Tongue (tissue), 3 donors: ENCODE results near the gene PRPF39. TPM values are rescaled to one million over a fixed set of nuclear protein-coding genes. Genes with fewer than 3 reads are reported as not detected.
"Not testable (repeated sequence)": the region's sequence is repeated elsewhere in the genome, so short reads cannot be mapped to it uniquely, and the experiment has no call there.

Experiments
- DNase-seq: peaks from one replicate; pipeline ENCODE4 v3.0.0-alpha.2; 2015
- small RNA-seq: library from RNA; depleted of rRNA; stranded (forward); fragments of <200 nt; gene quantifications from one replicate; pipeline ENCODE3, GENCODE V24; 2014; ENCODE audit warnings: low replicate concordance
- total RNA-seq: library from RNA; depleted of rRNA; stranded (reverse); fragments of >200 nt; gene quantifications from one replicate; pipeline ENCODE4 v1.2.3, GENCODE V29; 2014

The PRPF39 gene
- total RNA-seq, 1 donor from 2014 or later: 66.1 TPM

DNA sequence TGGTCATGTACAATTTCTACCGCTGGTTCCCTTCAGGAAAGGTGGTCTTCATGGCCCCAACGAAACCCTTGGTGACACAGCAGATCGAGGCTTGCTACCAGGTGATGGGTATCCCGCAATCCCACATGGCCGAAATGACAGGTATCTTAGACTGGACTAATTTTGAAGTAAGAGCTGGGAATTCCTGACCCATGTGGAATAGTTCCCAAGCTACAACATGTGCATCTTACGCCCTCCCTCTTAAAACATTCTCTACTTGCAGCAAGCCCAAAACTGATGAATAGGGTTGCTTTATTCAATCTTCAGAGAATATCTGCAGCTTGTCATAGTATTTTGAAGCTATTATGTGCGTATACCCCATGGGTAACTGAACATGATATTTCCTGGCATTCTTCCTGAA lies 52.5 kb downstream of the PRPF39 start:
- no peak for DNase-seq

- no peak for DNase-seq
Observed at GRCh38 chr14:45140661-45141187, 56.8 kb downstream of the PRPF39 start.

DNA sequence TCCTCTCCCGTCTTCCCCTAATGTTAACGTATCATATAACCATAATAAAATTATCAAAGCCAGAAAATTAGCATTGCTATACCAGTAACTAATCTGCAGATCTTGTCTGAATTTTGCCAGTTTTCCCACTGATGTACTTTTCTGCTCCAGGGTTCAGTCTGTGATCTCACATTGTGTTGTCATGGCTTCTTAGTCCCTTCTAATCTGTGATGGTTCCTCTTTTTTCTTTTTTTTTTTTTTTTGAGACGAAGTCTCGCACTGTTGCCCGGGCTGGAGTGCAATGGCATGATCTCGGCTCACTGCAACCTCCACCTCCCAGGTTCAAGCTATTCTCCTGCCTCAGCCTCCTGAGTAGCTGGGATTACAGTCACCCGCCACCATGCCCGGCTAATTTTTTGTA lies 58.2 kb downstream of the PRPF39 start:
- not testable (repeated sequence) for DNase-seq

GRCh38 chr14:45144658-45145057 lies 60.7 kb downstream of the PRPF39 start:
- DNase-seq: no peak

- DNase-seq: no peak
Observed at GRCh38 chr14:45145214-45145613, 61.3 kb downstream of the PRPF39 start.

GRCh38 chr14:45149602-45150001 lies 65.7 kb downstream of the PRPF39 start:
- DNase-seq: no peak

GRCh38 chr14:45150386-45150890 lies 66.5 kb downstream of the PRPF39 start:
- no peak for DNase-seq

- no peak for DNase-seq
Observed at GRCh38 chr14:45156067-45156466, 72.2 kb downstream of the PRPF39 start.

Small RNA genes within 50 kb of the gene (small RNA-seq; reads per million reads assigned to genes)
- gene RF00151: 0.05 reads per million
- 1,631 reads per million, percentile 99 among the genes with 10 or more reads in this experiment for gene SNORD127

Other genes with a start within 250 kb of the PRPF39 start
- 33.7 TPM for gene KLHL28, start 122.2 kb upstream of the PRPF39 start, total RNA-seq
- 72.6 TPM for gene TOGARAM1, start 121.9 kb upstream of the PRPF39 start, total RNA-seq
- 62.4 TPM for gene FKBP3, start 50.4 kb downstream of the PRPF39 start, total RNA-seq
- gene FANCM, start 51.8 kb downstream of the PRPF39 start, total RNA-seq: 12.5 TPM
- gene MIS18BP1, start 169.1 kb downstream of the PRPF39 start, total RNA-seq: 49.7 TPM